Measurements from ENCODE around the gene FOCAD.

FOCAD gene

DNA sequence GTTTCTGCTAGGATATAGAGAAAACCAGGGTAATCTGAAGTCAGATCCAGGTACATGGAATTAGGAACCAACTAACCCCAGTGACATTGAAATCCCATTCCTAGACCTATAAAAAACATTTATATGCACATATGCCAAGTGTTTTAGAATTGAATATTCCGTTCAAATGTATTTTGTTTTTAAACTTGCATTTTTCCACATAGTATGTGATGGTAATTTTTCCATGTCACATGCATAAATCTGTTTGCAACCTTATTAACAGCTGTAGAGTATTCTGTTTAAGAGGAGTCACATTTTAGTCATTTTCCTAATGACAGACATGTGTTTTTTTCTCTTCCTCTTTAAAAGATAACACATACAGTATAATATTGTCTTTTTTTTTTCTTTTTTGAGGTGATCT, 50.2 kb downstream of the FOCAD start (continued):
- TF ChIP-seq, protein P1, sequence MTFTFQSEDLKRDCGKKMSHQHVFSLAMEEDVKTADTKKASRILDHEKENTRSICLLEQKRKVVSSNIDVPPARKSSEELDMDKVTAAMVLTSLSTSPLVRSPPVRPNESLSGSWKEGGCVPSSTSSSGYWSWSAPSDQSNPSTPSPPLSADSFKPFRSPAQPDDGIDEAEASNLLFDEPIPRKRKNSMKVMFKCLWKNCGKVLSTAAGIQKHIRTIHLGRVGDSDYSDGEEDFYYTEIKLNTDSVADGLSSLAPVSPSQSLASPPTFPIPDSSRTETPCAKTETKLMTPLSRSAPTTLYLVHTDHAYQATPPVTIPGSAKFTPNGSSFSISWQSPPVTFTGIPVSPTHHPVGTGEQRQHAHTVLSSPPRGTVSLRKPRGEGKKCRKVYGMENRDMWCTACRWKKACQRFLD (tag by site-specific recombination; IDR thresholded peaks at IDR 0.05) = no peak
- TF ChIP-seq ZNF555 (tag by site-specific recombination; conservative IDR thresholded peaks at IDR 0.05) = no peak
- TF ChIP-seq ZNF169 (tag by site-specific recombination; IDR thresholded peaks at IDR 0.05) = no peak
- no peak for TF ChIP-seq ZNF654 (tag by site-specific recombination; IDR thresholded peaks at IDR 0.05; ENCODE audit: low read depth)
- no peak for TF ChIP-seq FEZF1 (tag by site-specific recombination; IDR thresholded peaks at IDR 0.05)
- TF ChIP-seq, protein P2, sequence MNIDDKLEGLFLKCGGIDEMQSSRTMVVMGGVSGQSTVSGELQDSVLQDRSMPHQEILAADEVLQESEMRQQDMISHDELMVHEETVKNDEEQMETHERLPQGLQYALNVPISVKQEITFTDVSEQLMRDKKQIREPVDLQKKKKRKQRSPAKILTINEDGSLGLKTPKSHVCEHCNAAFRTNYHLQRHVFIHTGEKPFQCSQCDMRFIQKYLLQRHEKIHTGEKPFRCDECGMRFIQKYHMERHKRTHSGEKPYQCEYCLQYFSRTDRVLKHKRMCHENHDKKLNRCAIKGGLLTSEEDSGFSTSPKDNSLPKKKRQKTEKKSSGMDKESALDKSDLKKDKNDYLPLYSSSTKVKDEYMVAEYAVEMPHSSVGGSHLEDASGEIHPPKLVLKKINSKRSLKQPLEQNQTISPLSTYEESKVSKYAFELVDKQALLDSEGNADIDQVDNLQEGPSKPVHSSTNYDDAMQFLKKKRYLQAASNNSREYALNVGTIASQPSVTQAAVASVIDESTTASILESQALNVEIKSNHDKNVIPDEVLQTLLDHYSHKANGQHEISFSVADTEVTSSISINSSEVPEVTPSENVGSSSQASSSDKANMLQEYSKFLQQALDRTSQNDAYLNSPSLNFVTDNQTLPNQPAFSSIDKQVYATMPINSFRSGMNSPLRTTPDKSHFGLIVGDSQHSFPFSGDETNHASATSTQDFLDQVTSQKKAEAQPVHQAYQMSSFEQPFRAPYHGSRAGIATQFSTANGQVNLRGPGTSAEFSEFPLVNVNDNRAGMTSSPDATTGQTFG (tag by site-specific recombination; IDR thresholded peaks at IDR 0.05; ENCODE audit: borderline replicate concordance) = no peak

DNA sequence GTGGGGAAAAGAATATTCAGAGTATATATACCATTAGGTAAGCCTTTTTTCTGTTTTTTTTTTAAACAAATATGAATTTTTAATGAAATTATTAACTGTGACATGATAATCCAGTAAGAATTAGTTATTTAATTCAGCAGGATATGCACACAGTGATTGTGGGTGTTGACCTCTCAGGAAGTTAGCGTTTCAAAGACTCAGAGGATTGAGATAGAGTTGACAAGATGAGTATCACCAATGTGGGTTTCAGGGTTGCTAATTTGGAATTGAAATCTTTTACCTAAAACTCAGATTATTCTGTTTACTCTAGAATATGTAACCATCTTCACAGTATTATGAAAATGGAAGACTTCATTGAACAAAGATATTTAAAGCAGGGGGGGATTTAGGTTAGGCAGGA, 56.2 kb downstream of the FOCAD start:
- ChIA-PET CTCF (no interaction called here), POLR2A (no interaction called here)
- Histone ChIP-seq H3K36me3 (ENCODE audit: control insufficient read depth in 2 of 2, insufficient read depth in 1 of 2, low read length in 2 of 2) (peaks cover 0 to 19% of the 10 kb centered on the region in 2 experiments; a peak in 1 of 3 replicates), H3K4me1 (ENCODE audit: control insufficient read depth, insufficient read depth, low read length) (no peaks in the 10 kb centered on the region), H3K9me3 (ENCODE audit: control insufficient read depth, insufficient read depth, low read depth, low read length) (no peaks in the 10 kb centered on the region), H3K4me3 (ENCODE audit: low read depth, low read length) (no peak overlapping the region), H3K27ac (ENCODE audit: extremely low read depth, low read depth, low read length) (no peak overlapping the region)
- TF ChIP-seq ZFP3 (tag by site-specific recombination; IDR thresholded peaks at IDR 0.05; ENCODE audit: low read depth) = no peak
- no peak for TF ChIP-seq ZNF677 (tag by site-specific recombination; IDR thresholded peaks at IDR 0.05)
- no peak for TF ChIP-seq ZNF585B (tag by site-specific recombination; IDR thresholded peaks at IDR 0.05)
- TF ChIP-seq ZNF292 (tag by site-specific recombination; IDR thresholded peaks at IDR 0.05; ENCODE audit: borderline replicate concordance, low read depth) = no peak
- TF ChIP-seq ZNF510 (tag by site-specific recombination; IDR thresholded peaks at IDR 0.05; ENCODE audit: insufficient replicate concordance) = no peak
- TF ChIP-seq, protein P3, sequence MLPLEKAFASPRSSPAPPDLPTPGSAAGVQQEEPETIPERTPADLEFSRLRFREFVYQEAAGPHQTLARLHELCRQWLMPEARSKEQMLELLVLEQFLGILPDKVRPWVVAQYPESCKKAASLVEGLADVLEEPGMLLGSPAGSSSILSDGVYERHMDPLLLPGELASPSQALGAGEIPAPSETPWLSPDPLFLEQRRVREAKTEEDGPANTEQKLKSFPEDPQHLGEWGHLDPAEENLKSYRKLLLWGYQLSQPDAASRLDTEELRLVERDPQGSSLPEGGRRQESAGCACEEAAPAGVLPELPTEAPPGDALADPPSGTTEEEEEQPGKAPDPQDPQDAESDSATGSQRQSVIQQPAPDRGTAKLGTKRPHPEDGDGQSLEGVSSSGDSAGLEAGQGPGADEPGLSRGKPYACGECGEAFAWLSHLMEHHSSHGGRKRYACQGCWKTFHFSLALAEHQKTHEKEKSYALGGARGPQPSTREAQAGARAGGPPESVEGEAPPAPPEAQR (tag by site-specific recombination; IDR thresholded peaks at IDR 0.05) = no peak
- no peak for TF ChIP-seq ZNF335 (tag by site-specific recombination; conservative IDR thresholded peaks at IDR 0.05)
- TF ChIP-seq KLF9 (tag by site-specific recombination; IDR thresholded peaks at IDR 0.05; ENCODE audit: low read depth) = no peak
- TF ChIP-seq ZNF302 (tag by site-specific recombination; IDR thresholded peaks at IDR 0.05; ENCODE audit: low read depth) = no peak
- TF ChIP-seq, protein P4, sequence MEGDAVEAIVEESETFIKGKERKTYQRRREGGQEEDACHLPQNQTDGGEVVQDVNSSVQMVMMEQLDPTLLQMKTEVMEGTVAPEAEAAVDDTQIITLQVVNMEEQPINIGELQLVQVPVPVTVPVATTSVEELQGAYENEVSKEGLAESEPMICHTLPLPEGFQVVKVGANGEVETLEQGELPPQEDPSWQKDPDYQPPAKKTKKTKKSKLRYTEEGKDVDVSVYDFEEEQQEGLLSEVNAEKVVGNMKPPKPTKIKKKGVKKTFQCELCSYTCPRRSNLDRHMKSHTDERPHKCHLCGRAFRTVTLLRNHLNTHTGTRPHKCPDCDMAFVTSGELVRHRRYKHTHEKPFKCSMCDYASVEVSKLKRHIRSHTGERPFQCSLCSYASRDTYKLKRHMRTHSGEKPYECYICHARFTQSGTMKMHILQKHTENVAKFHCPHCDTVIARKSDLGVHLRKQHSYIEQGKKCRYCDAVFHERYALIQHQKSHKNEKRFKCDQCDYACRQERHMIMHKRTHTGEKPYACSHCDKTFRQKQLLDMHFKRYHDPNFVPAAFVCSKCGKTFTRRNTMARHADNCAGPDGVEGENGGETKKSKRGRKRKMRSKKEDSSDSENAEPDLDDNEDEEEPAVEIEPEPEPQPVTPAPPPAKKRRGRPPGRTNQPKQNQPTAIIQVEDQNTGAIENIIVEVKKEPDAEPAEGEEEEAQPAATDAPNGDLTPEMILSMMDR (tag by site-specific recombination; IDR thresholded peaks at IDR 0.05) = no peak
- TF ChIP-seq, protein P5, sequence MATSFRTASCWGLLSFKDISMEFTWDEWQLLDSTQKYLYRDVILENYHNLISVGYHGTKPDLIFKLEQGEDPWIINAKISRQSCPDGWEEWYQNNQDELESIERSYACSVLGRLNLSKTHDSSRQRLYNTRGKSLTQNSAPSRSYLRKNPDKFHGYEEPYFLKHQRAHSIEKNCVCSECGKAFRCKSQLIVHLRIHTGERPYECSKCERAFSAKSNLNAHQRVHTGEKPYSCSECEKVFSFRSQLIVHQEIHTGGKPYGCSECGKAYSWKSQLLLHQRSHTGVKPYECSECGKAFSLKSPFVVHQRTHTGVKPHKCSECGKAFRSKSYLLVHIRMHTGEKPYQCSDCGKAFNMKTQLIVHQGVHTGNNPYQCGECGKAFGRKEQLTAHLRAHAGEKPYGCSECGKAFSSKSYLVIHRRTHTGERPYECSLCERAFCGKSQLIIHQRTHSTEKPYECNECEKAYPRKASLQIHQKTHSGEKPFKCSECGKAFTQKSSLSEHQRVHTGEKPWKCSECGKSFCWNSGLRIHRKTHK (tag by site-specific recombination; IDR thresholded peaks at IDR 0.05) = no peak
- TF ChIP-seq, protein P6, sequence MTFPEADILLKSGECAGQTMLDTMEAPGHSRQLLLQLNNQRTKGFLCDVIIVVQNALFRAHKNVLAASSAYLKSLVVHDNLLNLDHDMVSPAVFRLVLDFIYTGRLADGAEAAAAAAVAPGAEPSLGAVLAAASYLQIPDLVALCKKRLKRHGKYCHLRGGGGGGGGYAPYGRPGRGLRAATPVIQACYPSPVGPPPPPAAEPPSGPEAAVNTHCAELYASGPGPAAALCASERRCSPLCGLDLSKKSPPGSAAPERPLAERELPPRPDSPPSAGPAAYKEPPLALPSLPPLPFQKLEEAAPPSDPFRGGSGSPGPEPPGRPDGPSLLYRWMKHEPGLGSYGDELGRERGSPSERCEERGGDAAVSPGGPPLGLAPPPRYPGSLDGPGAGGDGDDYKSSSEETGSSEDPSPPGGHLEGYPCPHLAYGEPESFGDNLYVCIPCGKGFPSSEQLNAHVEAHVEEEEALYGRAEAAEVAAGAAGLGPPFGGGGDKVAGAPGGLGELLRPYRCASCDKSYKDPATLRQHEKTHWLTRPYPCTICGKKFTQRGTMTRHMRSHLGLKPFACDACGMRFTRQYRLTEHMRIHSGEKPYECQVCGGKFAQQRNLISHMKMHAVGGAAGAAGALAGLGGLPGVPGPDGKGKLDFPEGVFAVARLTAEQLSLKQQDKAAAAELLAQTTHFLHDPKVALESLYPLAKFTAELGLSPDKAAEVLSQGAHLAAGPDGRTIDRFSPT (tag by site-specific recombination; IDR thresholded peaks at IDR 0.05) = no peak
- no peak for TF ChIP-seq WT1 (tag by site-specific recombination; IDR thresholded peaks at IDR 0.05)
- no peak for TF ChIP-seq KLF7 (tag by site-specific recombination; IDR thresholded peaks at IDR 0.05; ENCODE audit: borderline replicate concordance)
- no peak for TF ChIP-seq ZNF2 (tag by site-specific recombination; IDR thresholded peaks at IDR 0.05)
- no peak for TF ChIP-seq ZIC2 (tag by site-specific recombination; IDR thresholded peaks at IDR 0.05)
- TF ChIP-seq, protein P7, sequence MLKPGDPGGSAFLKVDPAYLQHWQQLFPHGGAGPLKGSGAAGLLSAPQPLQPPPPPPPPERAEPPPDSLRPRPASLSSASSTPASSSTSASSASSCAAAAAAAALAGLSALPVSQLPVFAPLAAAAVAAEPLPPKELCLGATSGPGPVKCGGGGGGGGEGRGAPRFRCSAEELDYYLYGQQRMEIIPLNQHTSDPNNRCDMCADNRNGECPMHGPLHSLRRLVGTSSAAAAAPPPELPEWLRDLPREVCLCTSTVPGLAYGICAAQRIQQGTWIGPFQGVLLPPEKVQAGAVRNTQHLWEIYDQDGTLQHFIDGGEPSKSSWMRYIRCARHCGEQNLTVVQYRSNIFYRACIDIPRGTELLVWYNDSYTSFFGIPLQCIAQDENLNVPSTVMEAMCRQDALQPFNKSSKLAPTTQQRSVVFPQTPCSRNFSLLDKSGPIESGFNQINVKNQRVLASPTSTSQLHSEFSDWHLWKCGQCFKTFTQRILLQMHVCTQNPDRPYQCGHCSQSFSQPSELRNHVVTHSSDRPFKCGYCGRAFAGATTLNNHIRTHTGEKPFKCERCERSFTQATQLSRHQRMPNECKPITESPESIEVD (tag by site-specific recombination; IDR thresholded peaks at IDR 0.05) = no peak
- TF ChIP-seq ZNF175 (tag by site-specific recombination; IDR thresholded peaks at IDR 0.05) = no peak

Data from HEK293 (cell line).